ENCODE results near the gene ACRV1.

Gene ACRV1

DNA sequence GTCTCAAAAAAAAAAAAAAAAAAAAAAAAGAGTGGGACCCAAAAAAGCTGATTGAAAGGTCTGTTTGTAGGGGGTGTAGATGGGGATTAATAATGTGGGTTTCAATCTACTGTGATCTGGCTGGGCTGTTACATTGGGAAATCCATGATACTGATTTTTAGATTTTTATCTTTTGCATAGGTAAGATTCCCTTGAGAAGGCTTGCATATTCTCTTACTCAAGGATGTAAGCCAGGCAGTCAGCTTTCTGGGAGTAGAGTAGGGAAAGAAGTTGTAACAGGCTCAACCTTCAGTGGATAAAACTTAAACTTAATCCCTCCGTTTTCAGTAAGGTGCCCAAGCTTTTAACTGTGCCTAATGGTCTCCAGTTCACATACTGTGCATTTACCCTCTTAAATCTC lies 57.6 kb downstream of the ACRV1 start:
- TF ChIP-seq, protein P1, sequence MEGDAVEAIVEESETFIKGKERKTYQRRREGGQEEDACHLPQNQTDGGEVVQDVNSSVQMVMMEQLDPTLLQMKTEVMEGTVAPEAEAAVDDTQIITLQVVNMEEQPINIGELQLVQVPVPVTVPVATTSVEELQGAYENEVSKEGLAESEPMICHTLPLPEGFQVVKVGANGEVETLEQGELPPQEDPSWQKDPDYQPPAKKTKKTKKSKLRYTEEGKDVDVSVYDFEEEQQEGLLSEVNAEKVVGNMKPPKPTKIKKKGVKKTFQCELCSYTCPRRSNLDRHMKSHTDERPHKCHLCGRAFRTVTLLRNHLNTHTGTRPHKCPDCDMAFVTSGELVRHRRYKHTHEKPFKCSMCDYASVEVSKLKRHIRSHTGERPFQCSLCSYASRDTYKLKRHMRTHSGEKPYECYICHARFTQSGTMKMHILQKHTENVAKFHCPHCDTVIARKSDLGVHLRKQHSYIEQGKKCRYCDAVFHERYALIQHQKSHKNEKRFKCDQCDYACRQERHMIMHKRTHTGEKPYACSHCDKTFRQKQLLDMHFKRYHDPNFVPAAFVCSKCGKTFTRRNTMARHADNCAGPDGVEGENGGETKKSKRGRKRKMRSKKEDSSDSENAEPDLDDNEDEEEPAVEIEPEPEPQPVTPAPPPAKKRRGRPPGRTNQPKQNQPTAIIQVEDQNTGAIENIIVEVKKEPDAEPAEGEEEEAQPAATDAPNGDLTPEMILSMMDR (IDR thresholded peaks at IDR 0.05; ENCODE audit: low read depth, low read length): no peak
- H3K4me3 ChIP-seq (replicated peaks in 1 of 2; ENCODE audit: low read depth in 2 of 2, low read length in 2 of 2): no peak overlapping the region
- no peak for DNase-seq (ENCODE audit: low read depth in 2 of 2)

DNA sequence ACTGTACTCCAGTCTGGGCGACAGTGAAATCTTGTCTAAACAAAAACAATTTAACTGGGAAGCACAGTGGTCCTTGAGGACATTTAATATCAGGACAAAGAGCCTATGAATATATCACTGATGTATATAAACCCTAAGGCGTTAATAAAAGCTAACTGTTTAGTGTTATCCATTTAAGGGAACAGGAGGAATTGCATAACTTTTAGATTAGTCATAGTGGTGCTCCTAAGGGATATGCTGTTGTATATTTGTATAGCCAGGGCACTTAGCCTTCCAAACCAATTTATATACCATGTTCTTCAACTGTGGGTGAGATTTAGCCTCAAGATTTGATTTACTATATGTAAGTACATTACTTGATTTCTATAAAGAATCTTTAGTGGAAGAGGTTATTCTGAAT lies 58.7 kb downstream of the ACRV1 start:
- TF ChIP-seq, protein P1 (IDR thresholded peaks at IDR 0.05; ENCODE audit: low read depth, low read length): no peak
- no peak overlapping the region for H3K4me3 ChIP-seq (replicated peaks in 1 of 2; ENCODE audit: low read depth in 2 of 2, low read length in 2 of 2)
- peak; percentile 50 to 55 for DNase-seq (ENCODE audit: low read depth in 2 of 2)
